Fibroblast of the aortic adventitia (primary cell): ENCODE measurements around the gene ZSCAN4. TPM values are rescaled to one million over a fixed set of nuclear protein-coding genes. Genes with fewer than 3 reads are reported as not detected.
A peak's percentile ranks its signal among the peaks of the same experiment; 100 is the strongest.

Source experiments
- DNase-seq: peaks from one replicate; pipeline ENCODE4 v3.0.0-alpha.2; 2010; ENCODE audit warnings: low read depth
- H3K4me3 ChIP-seq: 2 replicates; pipeline ENCODE4 v1.5.1; 2011; ENCODE audit warnings: low read depth, mild to moderate bottlenecking, control low read depth, low read length, moderate library complexity
- CTCF ChIP-seq: IDR thresholded peaks from 2 replicates; pipeline ENCODE4 v1.5.1; 2011; ENCODE audit warnings: mild to moderate bottlenecking, low read length, control low read depth, inconsistent platforms; ENCODE audit not compliant: insufficient read depth
- total RNA-seq: library from RNA; depleted of rRNA; stranded (reverse); fragments of >200 nt; gene quantifications from 2 replicates; pipeline ENCODE4 v1.2.3, GENCODE V29; 2012; ENCODE audit warnings: low replicate concordance

The ZSCAN4 gene
- total RNA-seq, 1 donor, result not detected

DNA sequence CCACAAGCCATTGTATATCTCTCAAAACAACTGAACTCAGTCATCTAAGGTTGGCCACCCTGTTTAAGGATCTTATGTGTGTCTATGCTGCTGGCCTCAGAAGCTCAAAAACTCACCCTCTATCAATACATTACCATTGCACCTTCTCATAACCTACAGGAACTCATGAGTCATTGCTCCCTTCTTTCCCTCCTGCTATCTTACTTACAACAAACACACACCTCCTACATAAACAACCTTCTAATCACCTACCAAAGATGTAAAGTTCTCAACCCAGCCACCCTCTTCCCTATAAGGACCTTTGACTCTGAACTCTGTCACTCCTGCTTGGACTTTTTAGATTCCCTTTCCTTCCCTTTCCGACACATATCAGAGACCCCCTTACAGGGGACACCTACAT, 13.3 kb upstream of the ZSCAN4 start:
- TF ChIP-seq CTCF, result no peak
- DNase-seq, result no peak
- no peak overlapping the region for H3K4me3 ChIP-seq

GRCh38 chr19:57656346-57656745, 12.4 kb upstream of the ZSCAN4 start:
- TF ChIP-seq CTCF, result no peak
- no peak overlapping the region for H3K4me3 ChIP-seq
- DNase-seq, result no peak

DNA sequence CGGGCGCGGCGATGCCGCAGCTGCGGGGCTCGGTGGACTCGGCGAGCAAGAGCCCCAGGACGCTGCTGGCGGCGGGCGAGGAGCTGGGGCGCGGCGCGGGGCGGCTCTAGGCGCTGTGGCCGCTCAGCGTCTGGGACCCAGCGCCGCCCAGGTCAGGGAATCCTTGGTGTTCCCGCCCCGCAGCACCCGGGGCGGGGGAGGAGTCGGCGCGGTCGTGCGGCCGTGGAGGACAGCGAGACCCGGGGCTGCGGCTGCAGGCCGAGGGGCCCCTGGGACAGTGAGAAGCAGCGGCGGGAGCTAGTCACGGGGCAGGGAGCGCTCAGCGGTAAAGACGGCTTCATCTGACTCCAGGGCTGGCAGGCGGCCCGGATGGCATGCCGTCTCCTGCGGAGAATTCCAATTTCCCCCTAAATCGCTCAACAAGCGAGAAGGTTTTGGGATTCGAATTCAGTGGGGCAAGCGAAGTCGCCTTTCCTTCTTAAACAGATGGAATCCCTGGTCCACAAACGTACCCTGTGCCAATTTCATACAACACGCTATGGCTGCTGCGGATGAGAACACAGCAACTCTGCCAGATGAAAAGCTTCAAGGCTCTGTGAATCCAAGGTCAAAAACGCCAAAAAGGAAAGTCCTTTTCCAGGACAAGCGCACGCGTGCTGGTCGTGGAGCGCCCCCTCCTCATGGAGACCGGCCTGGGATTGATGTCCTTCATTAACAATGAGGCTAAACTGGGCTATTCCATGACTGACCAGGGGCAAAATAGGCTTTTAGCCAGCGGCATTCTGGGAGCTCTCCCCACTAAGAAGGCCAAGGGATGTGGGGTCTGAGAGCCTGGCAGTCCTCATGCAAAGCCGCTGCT, 4.2 kb upstream of the ZSCAN4 start:
- DNase-seq, result peak; percentile 46
- H3K4me3 ChIP-seq, result peak overlapping the region; percentile 68
- TF ChIP-seq CTCF, result no peak

- H3K4me3 ChIP-seq, result no peak overlapping the region
- no peak for DNase-seq
- TF ChIP-seq CTCF, result no peak
Measured at GRCh38 chr19:57665261-57665806, 3.4 kb upstream of the ZSCAN4 start.

DNA sequence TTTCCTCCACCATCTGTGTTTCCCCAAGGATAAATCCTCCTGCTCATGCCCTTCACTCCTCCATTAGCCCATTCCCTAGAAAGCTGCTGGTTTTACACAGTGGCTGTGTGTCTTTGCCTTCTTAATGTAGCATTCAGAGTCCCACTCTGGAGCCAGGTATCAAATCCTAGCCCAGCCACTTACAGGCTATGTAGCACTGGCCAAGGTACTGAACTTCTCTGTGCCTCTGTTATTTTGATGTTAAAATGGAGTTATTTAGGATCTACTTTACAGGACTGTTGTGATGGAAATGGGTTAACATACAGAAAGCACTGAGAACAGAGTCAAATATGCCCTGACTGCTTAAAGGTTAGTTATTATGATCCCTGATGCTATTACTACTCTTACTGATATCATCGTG, 1.5 kb upstream of the ZSCAN4 start:
- no peak for DNase-seq
- no peak for TF ChIP-seq CTCF
- no peak overlapping the region for H3K4me3 ChIP-seq

- no peak for TF ChIP-seq CTCF
- peak; percentile 7 for DNase-seq
- no peak overlapping the region for H3K4me3 ChIP-seq
Measured at GRCh38 chr19:57671124-57671895, 2.6 kb downstream of the ZSCAN4 start.
